GDM1 (cell line): ENCODE data around the gene RPL31.

Experiments
- DNase-seq: peaks from one replicate; lab custom pipeline; 2025; lab: John Stamatoyannopoulos, UW

Gene RPL31

DNA sequence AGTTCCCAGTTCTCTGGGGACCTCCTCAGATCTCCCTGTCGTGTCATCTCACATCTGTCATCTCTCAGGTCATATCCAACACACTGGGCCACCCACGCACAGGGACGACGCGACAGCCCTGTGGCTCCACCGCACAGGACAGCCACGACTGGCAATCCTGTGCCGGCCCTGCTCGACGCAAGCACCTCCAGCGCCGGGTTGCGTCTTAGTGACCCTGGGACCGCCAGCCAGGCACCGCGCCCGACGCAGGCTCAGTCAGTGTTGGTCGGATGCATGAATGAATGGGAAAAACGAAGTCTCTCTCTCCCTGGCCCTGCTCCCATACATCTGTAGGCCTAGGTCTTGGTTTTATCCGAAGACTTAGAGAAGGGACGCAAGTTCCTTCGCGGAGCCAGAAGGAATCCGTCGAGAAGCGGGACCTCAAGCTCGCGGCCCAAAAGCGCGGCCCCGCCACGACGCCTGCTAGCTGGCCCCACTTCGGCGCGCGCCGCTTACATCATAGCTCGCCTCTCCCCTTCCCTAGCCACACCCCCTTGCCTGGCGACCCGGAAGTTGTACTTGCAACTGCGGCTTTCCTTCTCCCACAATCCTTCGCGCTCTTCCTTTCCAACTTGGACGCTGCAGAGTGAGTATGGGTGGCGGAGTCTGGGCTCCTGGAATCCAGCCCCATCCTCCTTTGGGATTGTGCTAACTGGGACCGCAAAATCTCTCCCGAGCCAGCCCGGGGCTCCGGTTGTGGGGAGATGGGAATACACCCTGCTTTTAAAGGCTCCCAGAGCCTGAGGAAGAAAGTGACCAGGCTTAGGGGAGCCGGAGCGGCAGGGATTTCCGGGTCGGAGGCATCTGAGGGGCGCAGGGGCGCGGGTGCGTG, at the start of gene RPL31:
Gene RPL31 (plus strand): TSS at position 599 of the 871 bp plus-strand sequence. CDS start 413 bp downstream, outside the sequence.
- DNase-seq: peak; percentile 94

DNA sequence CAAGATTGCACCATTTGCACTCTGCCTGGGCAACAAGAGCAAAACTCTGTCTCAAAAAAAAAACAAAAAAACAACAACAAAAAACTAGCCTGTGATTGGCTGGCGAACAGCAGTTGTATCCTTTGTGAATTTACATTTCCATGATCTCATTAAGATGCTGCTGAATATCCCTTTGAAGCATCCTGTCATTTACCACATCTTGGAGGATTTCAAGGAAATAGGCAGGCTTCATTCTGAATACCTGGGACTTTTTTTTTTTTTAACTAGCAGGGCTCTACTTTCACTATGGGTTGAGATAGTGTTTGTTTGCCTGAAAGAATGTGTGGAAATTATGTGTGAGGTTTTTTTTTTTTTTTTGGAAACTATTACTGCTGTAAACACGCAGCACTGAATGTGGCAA, 49.6 kb upstream of the RPL31 start:
- no peak for DNase-seq

DNA sequence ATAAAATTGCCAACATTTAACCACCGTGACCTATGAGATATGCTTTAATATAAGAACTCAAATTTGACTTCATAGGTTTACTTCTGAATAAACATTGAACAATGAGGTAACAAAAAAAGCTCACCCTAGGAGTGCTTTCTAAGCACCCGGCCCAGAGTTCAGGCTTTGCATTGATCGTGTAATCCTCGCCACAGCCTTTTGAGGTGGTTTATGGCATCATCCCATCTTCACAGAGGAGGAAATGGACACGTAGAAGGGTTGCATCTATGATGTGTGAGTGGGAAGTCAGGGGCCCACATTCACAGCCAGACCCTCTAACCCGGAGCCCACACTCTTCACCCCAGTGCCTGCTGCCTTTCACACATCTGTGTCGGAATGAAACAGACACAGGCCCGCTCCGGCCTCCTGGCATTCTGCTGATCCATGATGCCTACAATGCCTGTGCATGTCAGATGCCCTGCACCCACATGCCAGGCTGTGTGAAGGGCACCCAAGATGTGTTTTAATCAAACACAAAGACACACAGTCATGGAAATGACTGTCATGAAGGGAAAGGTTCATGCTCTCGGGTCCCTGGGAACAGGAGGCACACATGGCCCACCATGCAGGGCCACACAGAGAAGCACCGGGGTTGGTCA, 48.6 kb upstream of the RPL31 start:
- no peak for DNase-seq

DNA sequence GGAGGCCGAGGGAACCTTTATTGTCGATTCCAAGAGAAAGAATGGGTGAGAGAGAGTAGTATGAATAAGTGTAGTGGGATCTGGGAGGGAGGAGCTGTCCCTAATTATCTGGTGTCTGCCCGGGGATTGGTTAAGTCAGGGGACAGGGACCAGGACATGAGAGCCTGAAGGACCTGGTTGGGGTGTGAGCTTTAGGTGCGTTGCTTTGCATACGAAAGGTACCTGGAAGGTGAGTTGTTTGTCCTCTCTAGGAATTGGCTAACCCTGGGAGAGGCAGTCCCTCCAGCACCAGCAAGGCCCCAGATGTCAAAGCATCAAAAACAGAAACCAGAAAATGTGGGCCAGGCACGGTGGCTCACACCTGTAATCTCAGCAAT, 48.1 kb upstream of the RPL31 start:
- DNase-seq: no peak

DNA sequence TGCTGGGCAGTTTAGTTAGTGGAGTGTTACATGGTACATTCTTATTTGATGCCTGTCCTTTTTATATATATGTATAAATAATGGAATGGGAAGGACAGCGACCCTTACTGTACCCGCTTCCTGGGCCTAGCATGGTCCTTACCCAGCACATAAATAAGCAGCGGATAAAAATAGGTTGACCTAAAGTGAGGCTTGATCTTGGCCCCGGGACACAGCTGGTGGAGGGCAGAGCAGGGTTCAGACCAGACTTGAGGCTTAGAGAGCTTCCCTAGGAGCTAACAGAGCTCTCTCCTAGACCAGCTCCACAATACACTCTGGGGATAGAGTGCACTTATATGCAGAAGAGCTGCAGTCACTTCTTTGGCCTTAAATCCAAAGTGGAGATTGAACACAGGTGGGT, 46.9 kb upstream of the RPL31 start:
- DNase-seq: no peak

DNA sequence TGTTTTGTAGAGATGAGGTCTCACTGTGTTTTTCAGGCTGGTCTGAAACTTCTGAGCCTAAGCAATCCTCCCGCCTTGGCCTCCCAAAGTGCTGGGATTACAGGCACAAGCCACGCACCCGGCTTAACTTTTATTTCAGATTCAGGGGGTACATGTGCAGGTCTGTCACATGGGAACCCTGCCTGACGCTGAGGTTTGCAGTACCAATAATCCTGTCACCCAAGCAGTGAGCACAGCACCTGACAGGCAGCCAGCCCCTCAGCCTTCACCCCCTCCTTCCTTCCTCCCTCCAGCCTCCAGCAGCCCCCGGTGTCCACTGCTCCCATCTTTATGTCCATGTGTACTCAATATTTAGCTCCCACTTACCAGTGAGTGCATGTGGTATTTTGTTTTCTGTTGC, 46.0 kb upstream of the RPL31 start:
- no peak for DNase-seq

DNA sequence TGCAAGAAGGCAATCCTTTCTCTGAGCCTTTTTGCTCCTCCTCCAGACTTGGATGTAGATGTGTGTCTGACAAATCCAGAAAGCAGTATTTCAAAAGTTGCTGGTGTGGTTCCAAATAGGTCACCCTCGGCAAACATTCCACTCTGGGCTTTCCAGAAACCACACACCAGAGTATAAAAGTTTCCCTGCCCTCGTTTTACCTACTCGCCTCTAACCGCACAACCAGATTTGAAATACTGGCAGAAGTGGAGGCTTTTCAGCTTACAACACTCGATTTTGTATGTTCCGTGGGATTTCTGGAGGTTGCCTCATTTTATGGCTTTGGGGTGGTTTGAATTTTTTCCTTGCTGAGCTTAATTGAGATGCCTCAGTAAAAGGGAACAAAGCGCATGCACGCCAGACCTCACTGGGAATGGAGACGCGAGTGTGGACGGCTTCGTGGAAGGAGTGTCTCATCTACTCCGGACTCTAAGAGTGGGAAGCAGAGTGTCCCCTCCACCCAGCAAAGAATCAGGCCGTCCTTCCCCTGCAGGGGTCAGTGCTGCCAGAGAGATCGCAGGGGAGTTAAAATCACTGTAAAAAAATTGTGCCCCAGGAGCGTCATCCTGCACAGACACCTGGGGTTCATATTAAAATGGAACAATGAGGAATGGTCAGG, 44.0 kb upstream of the RPL31 start:
- DNase-seq: no peak

DNA sequence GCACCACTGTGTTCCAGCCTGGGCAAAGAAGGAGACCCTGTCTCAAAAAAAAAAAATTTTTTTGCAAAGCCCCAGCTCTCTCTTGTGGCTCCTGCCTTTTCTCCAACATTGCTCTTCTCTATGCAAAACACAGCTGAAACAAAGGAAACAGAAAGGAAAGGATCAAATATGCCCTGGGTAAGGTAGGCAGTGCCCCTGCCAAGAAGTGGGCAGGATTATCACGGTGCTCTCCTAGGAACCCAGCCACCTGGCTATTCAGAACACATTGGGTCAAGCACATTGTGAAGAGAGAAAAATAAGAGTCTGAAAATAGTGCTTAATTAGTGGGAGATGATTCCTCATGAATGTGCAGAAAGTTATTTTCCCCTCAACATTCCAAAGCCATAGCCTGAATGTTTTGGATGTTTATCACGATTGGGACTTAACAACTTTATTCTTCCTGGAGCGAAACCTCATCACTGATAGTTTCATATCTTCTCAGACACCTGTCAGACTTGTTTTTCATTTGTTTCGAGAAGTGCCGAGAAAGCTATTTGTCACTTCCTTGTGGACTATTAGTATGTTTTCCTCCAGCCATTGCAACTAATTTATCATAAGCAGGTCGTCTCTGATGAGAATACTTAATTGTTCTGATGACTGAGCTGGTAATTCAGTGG, 42.7 kb upstream of the RPL31 start:
- no peak for DNase-seq

DNA sequence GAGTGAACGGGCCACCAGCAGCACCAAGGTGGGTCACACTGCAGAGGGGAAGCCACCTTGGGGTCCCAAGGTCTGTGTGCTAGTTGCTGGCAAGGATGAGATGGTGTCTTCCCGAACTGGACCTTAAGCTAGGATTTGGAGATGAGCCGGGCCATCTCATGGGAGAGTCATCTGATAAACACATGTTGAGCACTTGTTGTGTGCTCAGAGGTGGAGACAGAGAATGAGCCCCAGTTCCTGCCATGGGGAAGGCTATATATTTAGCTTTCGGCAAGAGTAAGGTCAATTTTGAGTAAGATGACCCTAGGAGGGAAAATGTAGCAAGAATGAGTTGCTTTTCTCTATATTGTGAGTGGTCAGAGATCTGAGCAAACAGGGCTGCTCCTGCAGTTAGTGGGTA, 41.4 kb upstream of the RPL31 start:
- no peak for DNase-seq

DNA sequence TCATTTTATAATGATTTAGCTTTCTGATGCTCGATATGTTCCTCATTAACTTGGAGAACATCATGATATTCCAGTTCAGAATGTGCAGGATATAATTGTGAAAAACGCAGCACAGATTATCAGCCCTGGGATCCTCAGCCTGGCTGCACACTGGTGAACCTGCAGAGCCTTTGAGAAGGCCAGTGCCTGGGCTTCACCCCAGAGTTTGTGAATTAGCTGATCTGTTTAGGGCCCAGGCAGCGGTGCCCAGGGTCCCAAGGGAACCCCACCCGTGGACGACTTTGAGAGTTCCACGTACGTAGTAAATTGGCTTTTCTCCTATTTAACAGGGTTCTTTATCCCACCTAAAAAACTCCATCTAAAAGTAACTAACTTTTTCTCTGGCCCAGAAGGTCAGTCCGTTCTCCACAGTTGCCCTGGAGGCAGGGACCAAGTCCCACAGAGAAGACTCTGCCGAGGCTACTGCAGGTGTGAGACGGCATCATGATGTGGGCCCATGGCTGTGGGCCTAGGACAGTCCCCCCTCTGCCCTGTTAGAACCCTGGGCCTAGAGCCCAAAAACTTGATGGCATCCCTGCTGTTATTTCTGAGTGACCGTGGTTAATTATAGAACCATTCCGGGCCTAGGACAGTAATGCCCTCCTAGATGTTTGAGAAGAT, 39.6 kb upstream of the RPL31 start:
- DNase-seq: no peak

DNA sequence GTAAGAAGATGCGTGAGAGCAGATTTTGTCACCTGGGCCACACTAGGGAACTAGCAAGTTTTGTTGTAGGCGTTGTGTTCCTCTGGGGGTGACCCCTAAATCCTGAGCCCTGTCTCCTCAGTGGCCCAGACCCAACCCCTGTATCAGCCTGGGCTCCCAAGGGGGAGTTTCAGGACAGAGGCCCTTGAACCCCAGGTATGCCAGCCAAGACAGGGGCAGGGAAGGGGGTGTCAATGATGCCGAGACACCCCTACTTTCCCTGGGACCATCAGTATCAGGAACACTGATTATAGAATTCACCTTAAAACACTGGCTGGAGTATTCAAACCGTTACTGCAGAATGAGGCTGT, 39.1 kb upstream of the RPL31 start:
- no peak for DNase-seq

DNA sequence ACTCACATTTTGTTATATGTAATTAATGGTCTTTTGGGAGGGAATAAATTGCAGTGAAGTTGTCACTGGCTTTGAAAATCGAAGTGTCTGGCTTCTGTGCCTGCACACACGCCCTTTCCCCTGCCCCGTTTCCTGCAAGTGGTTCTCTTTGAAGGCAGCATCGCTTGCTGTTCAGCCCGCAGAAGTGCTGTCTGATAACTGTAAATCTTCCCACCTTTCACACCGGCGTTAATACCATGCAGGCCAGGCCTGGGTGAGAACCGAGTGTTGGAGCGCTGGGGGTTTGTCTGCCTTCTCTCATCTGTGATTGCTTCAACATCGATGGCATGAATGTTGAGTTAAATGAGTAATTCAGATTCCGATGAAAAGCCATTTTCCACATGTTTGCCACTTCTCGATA, 37.9 kb upstream of the RPL31 start:
- no peak for DNase-seq

DNA sequence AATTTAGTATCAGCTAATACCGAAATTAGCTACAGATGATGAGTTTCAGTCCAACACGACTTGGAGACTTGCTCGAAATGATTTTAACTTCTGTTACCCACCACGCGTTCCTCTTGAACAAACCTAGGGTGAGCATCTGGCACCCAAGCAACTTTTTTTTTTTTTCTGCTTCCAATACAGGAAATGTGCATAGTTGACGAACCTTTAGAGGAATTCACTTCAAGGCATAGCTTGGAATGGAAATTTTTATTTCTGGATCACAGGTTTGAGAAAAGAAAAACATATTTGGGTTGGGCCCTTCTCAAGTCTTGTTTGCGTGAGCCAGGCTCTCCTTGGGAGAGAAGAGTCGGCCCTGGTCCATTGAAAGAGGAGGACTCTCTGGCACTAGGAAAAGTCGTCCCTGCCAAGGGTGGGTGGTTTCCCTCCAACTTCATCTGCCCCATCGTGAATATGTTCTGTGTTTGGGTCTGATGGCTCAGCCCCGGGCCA, 37.4 kb upstream of the RPL31 start:
- no peak for DNase-seq

DNA sequence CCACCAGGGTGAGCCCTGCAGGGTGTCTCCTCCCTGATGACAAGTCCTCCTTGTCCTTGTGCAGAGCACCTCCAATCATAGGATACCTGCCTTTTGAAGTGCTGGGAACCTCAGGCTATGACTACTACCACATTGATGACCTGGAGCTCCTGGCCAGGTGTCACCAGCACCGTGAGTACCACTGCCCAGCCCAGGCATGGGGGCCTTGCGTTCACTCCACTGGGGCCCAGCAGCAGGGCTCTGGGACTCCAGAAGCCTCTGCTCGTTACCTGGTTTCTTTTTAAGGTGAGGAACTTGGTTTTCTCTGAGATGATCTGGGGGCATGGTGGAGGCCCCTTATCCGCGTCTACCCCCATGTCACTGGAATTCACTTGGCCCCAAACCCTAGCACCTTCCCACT, 36.5 kb upstream of the RPL31 start:
- DNase-seq: no peak

DNA sequence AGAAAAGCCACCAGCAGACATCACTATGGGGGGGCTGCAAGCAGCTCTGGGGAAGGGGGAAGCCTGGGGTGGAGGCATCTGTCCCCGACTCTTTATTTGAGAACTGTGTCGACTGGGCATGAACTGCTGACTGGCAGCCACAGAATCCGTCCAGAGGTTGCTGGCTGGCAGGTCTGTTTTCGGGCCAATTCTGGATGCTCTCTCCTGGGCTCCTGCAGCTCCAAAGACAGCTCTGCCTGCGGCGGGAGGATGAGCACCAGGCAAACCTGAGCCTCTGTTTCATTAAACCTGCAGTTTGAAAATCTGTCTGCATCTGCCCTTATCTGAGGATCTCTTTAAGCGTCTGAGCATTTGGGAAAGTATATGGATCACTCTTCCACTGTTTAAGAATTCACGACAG, 34.4 kb upstream of the RPL31 start:
- no peak for DNase-seq

DNA sequence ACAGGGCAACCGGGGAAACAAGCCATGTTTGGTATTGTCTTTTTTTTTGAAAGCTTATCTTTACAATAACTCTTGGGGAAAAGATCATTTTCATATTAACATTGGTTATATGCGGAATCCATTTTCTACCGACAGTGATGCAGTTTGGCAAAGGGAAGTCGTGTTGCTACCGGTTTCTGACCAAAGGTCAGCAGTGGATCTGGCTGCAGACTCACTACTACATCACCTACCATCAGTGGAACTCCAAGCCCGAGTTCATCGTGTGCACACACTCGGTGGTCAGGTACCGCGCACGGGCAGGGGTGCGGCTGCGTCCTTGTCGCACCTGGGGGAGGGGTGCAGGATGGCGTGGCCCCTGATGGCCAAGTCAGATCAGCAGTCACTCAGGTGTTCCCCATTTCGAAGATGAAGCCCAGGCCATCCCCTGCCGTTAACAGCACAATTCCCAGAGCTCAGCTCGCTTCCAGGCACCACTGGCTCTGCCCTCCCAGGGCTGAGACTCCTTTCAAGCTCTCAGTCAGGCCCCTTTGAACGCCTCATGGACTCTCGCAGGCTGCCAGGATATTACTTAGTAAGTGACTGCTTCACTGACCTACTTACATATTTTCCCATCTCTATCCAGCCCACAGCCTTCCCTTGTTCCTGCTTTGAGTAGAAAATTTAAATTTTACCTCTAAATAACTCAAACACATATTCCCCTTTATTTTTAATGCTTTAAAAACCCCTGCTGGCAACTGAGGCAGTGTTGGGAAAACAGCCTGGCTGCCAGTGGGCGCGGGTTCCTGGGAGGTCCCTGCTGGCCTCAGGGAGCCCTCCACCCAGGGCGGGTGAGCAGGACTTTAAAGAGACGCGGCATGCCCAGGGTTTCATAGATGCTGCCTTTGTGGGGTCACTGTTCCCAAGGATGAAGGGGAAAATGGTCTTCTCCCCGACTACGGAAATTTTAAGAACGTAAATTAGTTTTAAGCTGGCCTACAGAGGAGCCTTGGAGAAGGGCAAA, 33.6 kb upstream of the RPL31 start:
- no peak for DNase-seq

DNA sequence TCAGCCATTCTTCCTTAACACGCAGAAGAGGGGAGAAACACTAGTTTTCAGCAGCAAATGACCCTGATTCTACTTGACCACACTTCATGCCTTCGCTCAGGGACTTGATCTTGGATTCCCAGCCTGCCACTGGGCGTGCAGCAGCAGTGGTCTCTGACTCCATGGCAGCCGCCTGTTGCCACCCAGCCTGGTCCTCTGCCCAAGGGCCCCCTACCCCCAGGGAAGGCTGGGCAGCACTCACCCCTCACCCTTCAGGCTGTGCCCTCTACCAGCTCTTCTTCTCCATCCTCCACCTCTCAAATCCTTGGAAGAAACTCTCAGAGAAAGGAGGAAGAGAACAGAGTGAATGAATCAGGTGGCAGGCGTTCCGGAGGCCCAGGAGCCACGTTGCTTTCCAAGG, 32.1 kb upstream of the RPL31 start:
- DNase-seq: no peak

DNA sequence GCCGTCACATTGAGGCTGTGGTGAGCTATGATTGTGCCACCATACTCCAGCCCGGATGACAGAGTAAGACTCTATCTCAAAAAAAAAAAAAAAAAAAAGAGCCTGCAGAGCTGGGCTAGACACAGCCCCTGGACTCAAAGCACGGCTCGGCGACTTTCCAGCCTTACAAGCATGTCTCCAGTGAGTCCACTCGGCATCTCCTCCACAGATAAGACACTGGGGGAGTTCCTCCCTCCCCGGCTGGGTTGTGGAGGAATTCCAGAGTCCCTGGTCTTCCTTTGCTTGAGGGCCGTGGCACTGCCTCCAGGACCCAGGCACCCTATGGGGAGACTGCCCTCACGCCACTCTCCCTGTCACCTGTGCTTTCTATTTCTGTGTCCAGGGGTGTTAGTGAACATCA, 30.9 kb upstream of the RPL31 start:
- DNase-seq: no peak

DNA sequence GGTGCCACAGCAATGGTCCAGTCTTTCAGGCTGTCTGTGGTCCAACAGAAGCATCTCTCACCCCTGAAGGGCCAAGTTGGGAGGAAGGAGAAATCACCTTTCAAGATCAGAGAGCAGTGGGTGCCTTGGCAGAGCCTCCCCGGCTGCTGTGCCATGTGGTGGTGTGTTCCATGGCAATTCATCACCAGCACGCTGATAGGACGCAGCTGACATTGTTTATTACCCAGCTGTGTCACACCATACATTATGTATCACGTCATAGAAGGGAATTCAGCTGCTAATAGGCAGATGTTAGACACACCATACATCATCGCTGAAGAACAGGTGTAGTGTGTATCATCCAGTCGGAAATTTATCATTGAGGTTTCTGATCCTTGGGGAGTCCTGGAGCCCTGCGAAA, 29.6 kb upstream of the RPL31 start:
- no peak for DNase-seq

DNA sequence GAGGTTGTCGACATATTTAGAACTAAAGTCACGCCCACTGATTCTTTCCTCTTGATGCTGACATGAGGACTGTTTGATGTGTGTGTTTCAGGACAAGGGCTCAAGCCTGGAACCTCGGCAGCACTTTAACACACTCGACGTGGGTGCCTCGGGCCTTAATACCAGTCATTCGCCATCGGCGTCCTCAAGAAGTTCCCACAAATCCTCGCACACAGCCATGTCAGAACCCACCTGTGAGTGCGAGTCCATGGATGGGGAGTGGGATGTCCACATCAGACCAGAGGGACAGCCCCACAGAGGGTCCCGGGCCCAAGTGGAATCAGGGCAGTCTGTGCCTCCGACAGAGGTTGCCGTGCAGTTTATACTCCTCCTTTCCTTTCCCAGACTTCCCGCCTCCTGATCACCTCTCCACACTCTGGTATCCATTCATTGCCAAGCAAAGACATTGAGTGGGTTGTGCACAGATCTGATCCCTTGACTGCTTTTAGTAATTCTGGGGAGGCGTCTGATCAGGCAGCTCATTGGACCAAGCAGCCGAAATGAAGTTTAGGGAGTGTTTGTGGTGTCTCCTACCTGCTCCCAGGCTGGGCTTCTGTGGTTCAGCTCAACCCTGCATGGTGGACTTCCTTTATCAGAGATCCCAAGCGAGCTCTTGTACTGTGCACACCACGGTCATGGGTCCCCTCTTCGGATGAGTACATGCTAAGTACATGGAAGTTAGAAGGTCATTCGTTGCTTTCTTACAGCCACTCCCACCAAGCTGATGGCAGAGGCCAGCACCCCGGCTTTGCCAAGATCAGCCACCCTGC, 27.2 kb upstream of the RPL31 start:
- DNase-seq: no peak
